Measurements from ENCODE around the gene AHCYL2.

GRCh38 chr7:129282865-129283264 is 58.0 kb downstream of the AHCYL2 start:
- no peak for TF ChIP-seq POLR2A (IDR thresholded peaks at IDR 0.05)
- TF ChIP-seq CTCF (IDR thresholded peaks at IDR 0.05) = no peak
- TF ChIP-seq POLR2AphosphoS5 (IDR thresholded peaks at IDR 0.05) = no peak
